ENCODE measurements around the gene CSK.

The CSK gene

DNA sequence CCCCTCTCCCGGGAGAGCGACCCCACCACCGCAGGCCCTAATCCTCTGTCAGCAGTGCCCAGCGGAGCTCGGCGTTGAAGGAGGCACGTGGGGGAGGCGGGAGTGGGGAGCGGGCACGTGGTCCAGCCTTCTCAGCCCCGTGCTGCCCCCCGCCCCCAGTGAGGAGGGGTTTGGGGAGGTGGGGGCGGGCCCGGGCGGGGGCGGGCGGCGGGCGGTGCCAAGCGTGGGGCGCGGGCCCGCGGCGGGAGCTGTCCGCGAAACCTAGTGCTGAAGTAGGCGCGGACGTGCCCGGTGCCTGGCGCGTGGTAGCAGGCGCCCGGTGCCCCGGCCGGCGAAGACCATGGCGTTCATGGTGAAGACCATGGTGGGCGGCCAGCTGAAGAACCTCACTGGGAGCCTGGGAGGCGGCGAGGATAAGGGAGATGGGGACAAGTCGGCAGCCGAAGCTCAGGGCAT lies 44.5 kb downstream of the CSK start, which contains the start of gene CPLX3:
Gene CPLX3 (plus strand): TSS at position 264 of the 456 bp plus-strand sequence. CDS start 77 bp downstream, at position 341.
- Histone ChIP-seq H3K79me2 (ENCODE audit: low read length) (no peaks in the 10 kb centered on the region), H3K27ac (ENCODE audit: low read length) (no peak within 1 kb of the TSS), H2AFZ (ENCODE audit: low read length) (no peak within 1 kb of the TSS), H3K9me2 (replicated peaks; ENCODE audit: insufficient read depth, low read length) (no peaks in the 10 kb centered on the region), H3K9me3 (replicated peaks; ENCODE audit: insufficient read depth, low read length) (no peaks in the 10 kb centered on the region), H3F3A (ENCODE audit: insufficient read depth, low read length) (no peaks in the 10 kb centered on the region), H3K4me2 (ENCODE audit: low read depth, low read length) (no peak within 1 kb of the TSS), H3K27me3 (replicated peaks; ENCODE audit: insufficient read depth, low read length) (peaks cover 72% of the 10 kb centered on the region), H3K9ac (ENCODE audit: low read length) (no peak within 1 kb of the TSS), H3K4me3 (ENCODE audit: low read length) (no peak within 1 kb of the TSS), H3K4me1 (ENCODE audit: low read length) (no peaks in the 10 kb centered on the region), H3K36me3 (replicated peaks; ENCODE audit: insufficient read depth, low read length) (no peaks in the 10 kb centered on the region), H4K20me1 (ENCODE audit: insufficient read depth, low read length) (no peaks in the 10 kb centered on the region)
- peak; percentile 33 for DNase-seq
- TF ChIP-seq, protein P1, sequence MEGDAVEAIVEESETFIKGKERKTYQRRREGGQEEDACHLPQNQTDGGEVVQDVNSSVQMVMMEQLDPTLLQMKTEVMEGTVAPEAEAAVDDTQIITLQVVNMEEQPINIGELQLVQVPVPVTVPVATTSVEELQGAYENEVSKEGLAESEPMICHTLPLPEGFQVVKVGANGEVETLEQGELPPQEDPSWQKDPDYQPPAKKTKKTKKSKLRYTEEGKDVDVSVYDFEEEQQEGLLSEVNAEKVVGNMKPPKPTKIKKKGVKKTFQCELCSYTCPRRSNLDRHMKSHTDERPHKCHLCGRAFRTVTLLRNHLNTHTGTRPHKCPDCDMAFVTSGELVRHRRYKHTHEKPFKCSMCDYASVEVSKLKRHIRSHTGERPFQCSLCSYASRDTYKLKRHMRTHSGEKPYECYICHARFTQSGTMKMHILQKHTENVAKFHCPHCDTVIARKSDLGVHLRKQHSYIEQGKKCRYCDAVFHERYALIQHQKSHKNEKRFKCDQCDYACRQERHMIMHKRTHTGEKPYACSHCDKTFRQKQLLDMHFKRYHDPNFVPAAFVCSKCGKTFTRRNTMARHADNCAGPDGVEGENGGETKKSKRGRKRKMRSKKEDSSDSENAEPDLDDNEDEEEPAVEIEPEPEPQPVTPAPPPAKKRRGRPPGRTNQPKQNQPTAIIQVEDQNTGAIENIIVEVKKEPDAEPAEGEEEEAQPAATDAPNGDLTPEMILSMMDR (IDR thresholded peaks at IDR 0.05; ENCODE audit: low read length), result no peak
- TF ChIP-seq EZH2phosphoT487 (IDR thresholded peaks at IDR 0.05; ENCODE audit: low read length) (no peak), EZH2 (optimal IDR thresholded peaks at IDR 0.05; ENCODE audit: low read depth, low read length) (no peak)

GRCh38 chr15:74826921-74827320 lies 45.0 kb downstream of the CSK start:
- Histone ChIP-seq H3K27me3 (replicated peaks; ENCODE audit: insufficient read depth, low read length) (peaks cover 75% of the 10 kb centered on the region), H3K4me2 (ENCODE audit: low read depth, low read length) (no peak overlapping the region), H2AFZ (ENCODE audit: low read length) (no peak overlapping the region), H3K27ac (ENCODE audit: low read length) (no peak overlapping the region), H3K4me1 (ENCODE audit: low read length) (no peaks in the 10 kb centered on the region), H3K79me2 (ENCODE audit: low read length) (no peaks in the 10 kb centered on the region), H3K4me3 (ENCODE audit: low read length) (no peak overlapping the region), H3K36me3 (replicated peaks; ENCODE audit: insufficient read depth, low read length) (no peaks in the 10 kb centered on the region), H3K9me2 (replicated peaks; ENCODE audit: insufficient read depth, low read length) (no peaks in the 10 kb centered on the region), H3K9me3 (replicated peaks; ENCODE audit: insufficient read depth, low read length) (no peaks in the 10 kb centered on the region), H4K20me1 (ENCODE audit: insufficient read depth, low read length) (no peaks in the 10 kb centered on the region), H3K9ac (ENCODE audit: low read length) (no peak overlapping the region), H3F3A (ENCODE audit: insufficient read depth, low read length) (no peaks in the 10 kb centered on the region)
- no peak for DNase-seq
- TF ChIP-seq EZH2 (optimal IDR thresholded peaks at IDR 0.05; ENCODE audit: low read depth, low read length), result no peak
- TF ChIP-seq, protein P1 (IDR thresholded peaks at IDR 0.05; ENCODE audit: low read length), result no peak
- TF ChIP-seq EZH2phosphoT487 (IDR thresholded peaks at IDR 0.05; ENCODE audit: low read length), result no peak

DNA sequence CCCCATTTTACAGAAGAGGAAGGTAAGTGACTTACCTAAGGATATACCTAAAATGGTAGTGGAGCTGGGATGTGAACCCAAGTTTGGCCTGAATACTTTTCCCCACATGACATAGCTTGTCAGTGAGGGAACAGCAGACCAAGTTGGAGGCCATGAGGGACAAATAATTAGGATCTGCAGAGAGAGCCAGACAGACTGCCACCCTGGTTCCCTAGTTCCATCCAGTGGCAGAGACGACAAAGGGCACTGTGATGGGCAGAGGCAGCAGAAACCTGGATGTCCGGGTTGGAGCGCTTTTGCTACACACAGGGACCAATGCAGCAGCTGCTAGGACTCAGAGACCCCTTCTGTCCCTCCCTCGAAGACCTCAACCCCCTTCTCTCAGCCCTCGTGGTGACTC lies 45.7 kb downstream of the CSK start:
- no peak overlapping the region for H3K27ac ChIP-seq (ENCODE audit: low read length)
- H3K36me3 ChIP-seq (replicated peaks; ENCODE audit: insufficient read depth, low read length), result no peaks in the 10 kb centered on the region
- H3K4me2 ChIP-seq (ENCODE audit: low read depth, low read length), result no peak overlapping the region
- no peaks in the 10 kb centered on the region for H3K79me2 ChIP-seq (ENCODE audit: low read length)
- DNase-seq, result no peak
- no peaks in the 10 kb centered on the region for H4K20me1 ChIP-seq (ENCODE audit: insufficient read depth, low read length)
- no peaks in the 10 kb centered on the region for H3K9me2 ChIP-seq (replicated peaks; ENCODE audit: insufficient read depth, low read length)
- no peak for TF ChIP-seq EZH2phosphoT487 (IDR thresholded peaks at IDR 0.05; ENCODE audit: low read length)
- no peak overlapping the region for H3K4me3 ChIP-seq (ENCODE audit: low read length)
- H2AFZ ChIP-seq (ENCODE audit: low read length), result no peak overlapping the region
- H3K9ac ChIP-seq (ENCODE audit: low read length), result no peak overlapping the region
- no peaks in the 10 kb centered on the region for H3K4me1 ChIP-seq (ENCODE audit: low read length)
- H3K9me3 ChIP-seq (replicated peaks; ENCODE audit: insufficient read depth, low read length), result no peaks in the 10 kb centered on the region
- peaks cover 75% of the 10 kb centered on the region for H3K27me3 ChIP-seq (replicated peaks; ENCODE audit: insufficient read depth, low read length)
- H3F3A ChIP-seq (ENCODE audit: insufficient read depth, low read length), result no peaks in the 10 kb centered on the region

- Histone ChIP-seq H3K27ac (ENCODE audit: low read length) (no peak overlapping the region), H3K79me2 (ENCODE audit: low read length) (no peaks in the 10 kb centered on the region), H3K4me1 (ENCODE audit: low read length) (no peaks in the 10 kb centered on the region), H3F3A (ENCODE audit: insufficient read depth, low read length) (no peaks in the 10 kb centered on the region), H3K36me3 (replicated peaks; ENCODE audit: insufficient read depth, low read length) (no peaks in the 10 kb centered on the region), H2AFZ (ENCODE audit: low read length) (no peak overlapping the region), H3K27me3 (replicated peaks; ENCODE audit: insufficient read depth, low read length) (peaks cover 64% of the 10 kb centered on the region), H3K4me3 (ENCODE audit: low read length) (no peak overlapping the region), H4K20me1 (ENCODE audit: insufficient read depth, low read length) (no peaks in the 10 kb centered on the region), H3K9me3 (replicated peaks; ENCODE audit: insufficient read depth, low read length) (no peaks in the 10 kb centered on the region), H3K4me2 (ENCODE audit: low read depth, low read length) (no peak overlapping the region), H3K9me2 (replicated peaks; ENCODE audit: insufficient read depth, low read length) (no peaks in the 10 kb centered on the region), H3K9ac (ENCODE audit: low read length) (no peak overlapping the region)
- TF ChIP-seq, protein P1 (IDR thresholded peaks at IDR 0.05; ENCODE audit: low read length), result no peak
- TF ChIP-seq EZH2phosphoT487 (IDR thresholded peaks at IDR 0.05; ENCODE audit: low read length), result no peak
- TF ChIP-seq EZH2 (optimal IDR thresholded peaks at IDR 0.05; ENCODE audit: low read depth, low read length), result no peak
- DNase-seq, result no peak
Measured at GRCh38 chr15:74828835-74829234, 47.0 kb downstream of the CSK start.
